HEK293 (cell line): ENCODE results near the gene JADE3.
"Not testable (repeated sequence)": the region's sequence is repeated elsewhere in the genome, so short reads cannot be mapped to it uniquely, and the experiment has no call there.

Experiments
- CTCF ChIA-PET: fragments of 350-600 bp; formaldehyde crosslinking; extraction: SDS; loops from one replicate; lab custom pipeline; 2021; ENCODE audit warnings: antibody characterized with exemption; lab: Yijun Ruan, JAX
- POLR2A ChIA-PET: fragments of 300-600 bp; formaldehyde crosslinking; extraction: SDS; loops from one replicate; lab custom pipeline; 2020; ENCODE audit warnings: antibody characterized with exemption, inconsistent platforms; lab: Yijun Ruan, JAX
- H3K27ac ChIP-seq: fragments of 200-500 bp; sonication (Bioruptor generic); 2 replicates; pipeline ENCODE4 v1.5.1; 2014; ENCODE audit warnings: low read depth, low read length, control low read depth, inconsistent platforms; ENCODE audit errors: extremely low read depth
- H3K36me3 ChIP-seq, 2 experiments: fragments of 200-500 bp in 1 of 2; sonication (Bioruptor generic) in 1 of 2; 1 replicate in 1 of 2; 2 replicates in 1 of 2; pipeline ENCODE4 v1.5.1; 2014 to 2017; ENCODE audit warnings: inconsistent platforms in 2 of 2, low read length in 2 of 2; ENCODE audit not compliant: control insufficient read depth in 2 of 2, insufficient read depth in 1 of 2
- H3K4me1 ChIP-seq: fragments of 200-500 bp; sonication (Bioruptor generic); 2 replicates; pipeline ENCODE4 v1.5.1; 2014; ENCODE audit warnings: mild to moderate bottlenecking, low read length, inconsistent platforms; ENCODE audit not compliant: control insufficient read depth, insufficient read depth
- H3K4me3 ChIP-seq: 2 replicates; pipeline ENCODE4 v1.5.1; 2011; ENCODE audit warnings: low read depth, mild to moderate bottlenecking, control low read depth, low read length, moderate library complexity
- H3K9me3 ChIP-seq: fragments of 200-500 bp; sonication (Bioruptor generic); 2 replicates; pipeline ENCODE4 v1.5.1; 2014; ENCODE audit warnings: low read depth, low read length, inconsistent platforms; ENCODE audit not compliant: control insufficient read depth, insufficient read depth
- BCL6B ChIP-seq: fragments of 450-650 bp; formaldehyde crosslinking; IDR thresholded peaks from 2 replicates; pipeline ENCODE4 v1.5.1; 2017; ENCODE audit warnings: missing biosample characterization, missing genetic modification characterization
- GLI4 ChIP-seq: fragments of 450-650 bp; formaldehyde crosslinking; IDR thresholded peaks from 2 replicates; pipeline ENCODE4 v1.5.1; 2016; ENCODE audit warnings: missing biosample characterization, missing genetic modification characterization
- PRDM1 ChIP-seq: fragments of 450-650 bp; formaldehyde crosslinking; IDR thresholded peaks from 2 replicates; pipeline ENCODE4; 2016; ENCODE audit warnings: missing biosample characterization, missing genetic modification characterization
- PRDM6 ChIP-seq: fragments of 450-650 bp; formaldehyde crosslinking; IDR thresholded peaks from 2 replicates; pipeline ENCODE4 v1.5.1; 2017; ENCODE audit warnings: missing biosample characterization, missing genetic modification characterization
- SALL2 ChIP-seq: fragments of 450-650 bp; formaldehyde crosslinking; IDR thresholded peaks from 2 replicates; pipeline ENCODE4 v1.5.0; 2017; ENCODE audit warnings: missing biosample characterization, mild to moderate bottlenecking, missing genetic modification characterization, borderline replicate concordance
- SP7 ChIP-seq: fragments of 450-650 bp; formaldehyde crosslinking; IDR thresholded peaks from 2 replicates; pipeline ENCODE4 v1.5.1; 2016; ENCODE audit warnings: missing biosample characterization, missing genetic modification characterization
- TSHZ1 ChIP-seq: fragments of 450-650 bp; formaldehyde crosslinking; IDR thresholded peaks from 2 replicates; pipeline ENCODE4 v1.5.1; 2016; ENCODE audit warnings: missing biosample characterization, missing genetic modification characterization, borderline replicate concordance
- ZBTB20 ChIP-seq: fragments of 450-650 bp; formaldehyde crosslinking; IDR thresholded peaks from 2 replicates; pipeline ENCODE4 v1.5.1; 2016; ENCODE audit warnings: missing biosample characterization, missing genetic modification characterization
- ZBTB48 ChIP-seq: fragments of 450-650 bp; formaldehyde crosslinking; IDR thresholded peaks from 2 replicates; pipeline ENCODE4 v1.5.1; 2016; ENCODE audit warnings: missing biosample characterization, missing genetic modification characterization
- ZFP41 ChIP-seq: fragments of 450-650 bp; formaldehyde crosslinking; IDR thresholded peaks from 2 replicates; pipeline ENCODE4 v1.5.1; 2016; ENCODE audit warnings: missing biosample characterization, missing genetic modification characterization, borderline replicate concordance
- ZNF146 ChIP-seq: fragments of 450-650 bp; formaldehyde crosslinking; IDR thresholded peaks from 2 replicates; pipeline ENCODE4 v1.5.1; 2016; ENCODE audit warnings: missing biosample characterization, missing genetic modification characterization
- ZNF24 ChIP-seq: fragments of 450-650 bp; formaldehyde crosslinking; IDR thresholded peaks from 2 replicates; pipeline ENCODE4 v1.5.1; 2016; ENCODE audit warnings: missing biosample characterization, missing genetic modification characterization
- ZNF488 ChIP-seq: fragments of 450-650 bp; formaldehyde crosslinking; IDR thresholded peaks from 2 replicates; pipeline ENCODE4 v1.5.1; 2016; ENCODE audit warnings: missing biosample characterization, missing genetic modification characterization
- ZNF501 ChIP-seq: fragments of 450-650 bp; formaldehyde crosslinking; IDR thresholded peaks from 2 replicates; pipeline ENCODE4 v1.5.1; 2016; ENCODE audit warnings: missing biosample characterization, missing genetic modification characterization
- ZNF692 ChIP-seq: fragments of 450-650 bp; formaldehyde crosslinking; IDR thresholded peaks from 2 replicates; pipeline ENCODE4 v1.5.1; 2016; ENCODE audit warnings: missing biosample characterization, missing genetic modification characterization
- ZNF76 ChIP-seq: fragments of 450-650 bp; formaldehyde crosslinking; IDR thresholded peaks from 2 replicates; pipeline ENCODE4; 2016; ENCODE audit warnings: low read depth, missing biosample characterization, missing genetic modification characterization, borderline replicate concordance
- TF ChIP-seq, protein P1 (sequence below): fragments of 450-650 bp; formaldehyde crosslinking; IDR thresholded peaks from 2 replicates; pipeline ENCODE4 v1.5.1; 2016; ENCODE audit warnings: missing biosample characterization, missing genetic modification characterization

JADE3 gene

GRCh38 chrX:46953597-46953996, 41.4 kb downstream of the JADE3 start (continued):
- peak; percentile 47; the same call in 1 of the 2 replicates for TF ChIP-seq PRDM6 (tag by site-specific recombination)
- no peak for TF ChIP-seq SP7 (tag by site-specific recombination)
- no peak for TF ChIP-seq GLI4 (tag by site-specific recombination)
- TF ChIP-seq ZBTB48 (tag by site-specific recombination): no peak
- TF ChIP-seq ZNF146 (tag by site-specific recombination): no peak

DNA sequence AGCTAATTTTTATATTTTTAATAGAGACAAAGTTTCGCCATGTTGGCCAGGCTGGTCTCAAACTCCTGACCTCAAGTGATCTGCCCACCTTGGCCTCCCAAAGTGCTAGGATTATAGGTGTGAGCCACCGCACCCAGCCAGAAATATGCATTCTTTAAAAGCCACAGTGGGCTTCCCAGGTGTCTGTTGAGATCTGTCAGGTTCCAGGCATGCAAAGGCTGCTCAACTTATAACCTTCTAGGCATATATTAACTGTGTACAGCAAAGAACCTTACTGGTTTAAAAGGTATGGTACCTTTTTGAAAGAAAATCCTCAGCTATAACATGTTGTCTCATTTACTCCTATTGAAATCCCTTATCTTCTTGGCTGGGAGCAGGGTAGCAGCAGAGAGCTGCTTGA, 42.5 kb downstream of the JADE3 start:
- CTCF ChIA-PET: interaction anchor here (1.0 kb wide), 2 partner anchors 16 to 76 kb away, joined by 3 to 4 read pairs; no protein-coding TSS in a partner anchor
- no peaks in the 10 kb centered on the region for H3K9me3 ChIP-seq
- H3K4me1 ChIP-seq: peaks cover 11% of the 10 kb centered on the region; the same call in 1 of the 2 replicates
- H3K36me3 ChIP-seq: no peaks in the 10 kb centered on the region
- H3K27ac ChIP-seq: no peak overlapping the region
- H3K4me3 ChIP-seq: no peak overlapping the region
- TF ChIP-seq BCL6B (no peak), ZBTB48 (tag by site-specific recombination) (no peak), ZFP41 (tag by site-specific recombination) (no peak), SALL2 (tag by site-specific recombination) (no peak)
- TF ChIP-seq, protein P1, sequence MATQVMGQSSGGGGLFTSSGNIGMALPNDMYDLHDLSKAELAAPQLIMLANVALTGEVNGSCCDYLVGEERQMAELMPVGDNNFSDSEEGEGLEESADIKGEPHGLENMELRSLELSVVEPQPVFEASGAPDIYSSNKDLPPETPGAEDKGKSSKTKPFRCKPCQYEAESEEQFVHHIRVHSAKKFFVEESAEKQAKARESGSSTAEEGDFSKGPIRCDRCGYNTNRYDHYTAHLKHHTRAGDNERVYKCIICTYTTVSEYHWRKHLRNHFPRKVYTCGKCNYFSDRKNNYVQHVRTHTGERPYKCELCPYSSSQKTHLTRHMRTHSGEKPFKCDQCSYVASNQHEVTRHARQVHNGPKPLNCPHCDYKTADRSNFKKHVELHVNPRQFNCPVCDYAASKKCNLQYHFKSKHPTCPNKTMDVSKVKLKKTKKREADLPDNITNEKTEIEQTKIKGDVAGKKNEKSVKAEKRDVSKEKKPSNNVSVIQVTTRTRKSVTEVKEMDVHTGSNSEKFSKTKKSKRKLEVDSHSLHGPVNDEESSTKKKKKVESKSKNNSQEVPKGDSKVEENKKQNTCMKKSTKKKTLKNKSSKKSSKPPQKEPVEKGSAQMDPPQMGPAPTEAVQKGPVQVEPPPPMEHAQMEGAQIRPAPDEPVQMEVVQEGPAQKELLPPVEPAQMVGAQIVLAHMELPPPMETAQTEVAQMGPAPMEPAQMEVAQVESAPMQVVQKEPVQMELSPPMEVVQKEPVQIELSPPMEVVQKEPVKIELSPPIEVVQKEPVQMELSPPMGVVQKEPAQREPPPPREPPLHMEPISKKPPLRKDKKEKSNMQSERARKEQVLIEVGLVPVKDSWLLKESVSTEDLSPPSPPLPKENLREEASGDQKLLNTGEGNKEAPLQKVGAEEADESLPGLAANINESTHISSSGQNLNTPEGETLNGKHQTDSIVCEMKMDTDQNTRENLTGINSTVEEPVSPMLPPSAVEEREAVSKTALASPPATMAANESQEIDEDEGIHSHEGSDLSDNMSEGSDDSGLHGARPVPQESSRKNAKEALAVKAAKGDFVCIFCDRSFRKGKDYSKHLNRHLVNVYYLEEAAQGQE (tag by site-specific recombination): no peak
- TF ChIP-seq, all 188 proteins: peak for 0
- POLR2A ChIA-PET: no interaction called here

GRCh38 chrX:46956589-46956988, 44.4 kb downstream of the JADE3 start:
- H3K4me3 ChIP-seq, H3K9me3 ChIP-seq, H3K36me3 ChIP-seq, H3K27ac ChIP-seq, POLR2A ChIA-PET: not testable (repeated sequence)
- peak; percentile 91 for TF ChIP-seq PRDM1
- CTCF ChIA-PET: interaction anchor here (1.4 kb wide), 1 partner anchor 21 kb away, joined by 5 read pairs; no protein-coding TSS in a partner anchor
- peaks cover 11% of the 10 kb centered on the region; the same call in 1 of the 2 replicates for H3K4me1 ChIP-seq

GRCh38 chrX:46957297-46957696, 45.1 kb downstream of the JADE3 start:
- H3K4me1 ChIP-seq: peaks cover 11% of the 10 kb centered on the region; the same call in 1 of the 2 replicates
- H3K36me3 ChIP-seq: no peaks in the 10 kb centered on the region
- H3K9me3 ChIP-seq: no peaks in the 10 kb centered on the region
- H3K27ac ChIP-seq: no peak overlapping the region
- H3K4me3 ChIP-seq: no peak overlapping the region
- ChIA-PET POLR2A (no interaction called here), CTCF (interaction anchor here (0.7 kb wide), 1 partner anchor 70 kb away, joined by 3 read pairs; no protein-coding TSS in a partner anchor)
- no peak for TF ChIP-seq ZNF488 (tag by site-specific recombination)
- no peak for TF ChIP-seq ZNF692 (tag by site-specific recombination)
- no peak for TF ChIP-seq ZNF76
- TF ChIP-seq ZBTB20 (tag by site-specific recombination): no peak
- no peak for TF ChIP-seq ZNF501 (tag by site-specific recombination)
- TF ChIP-seq ZNF24 (tag by site-specific recombination): no peak
- TF ChIP-seq TSHZ1: no peak
